ENCODE measurements around the gene INPP5A. TPM values are rescaled to one million over a fixed set of nuclear protein-coding genes. Genes with fewer than 3 reads are reported as not detected.

Gene INPP5A
- total RNA-seq, 1 experiment from 2014 or later = 22.6 TPM

DNA sequence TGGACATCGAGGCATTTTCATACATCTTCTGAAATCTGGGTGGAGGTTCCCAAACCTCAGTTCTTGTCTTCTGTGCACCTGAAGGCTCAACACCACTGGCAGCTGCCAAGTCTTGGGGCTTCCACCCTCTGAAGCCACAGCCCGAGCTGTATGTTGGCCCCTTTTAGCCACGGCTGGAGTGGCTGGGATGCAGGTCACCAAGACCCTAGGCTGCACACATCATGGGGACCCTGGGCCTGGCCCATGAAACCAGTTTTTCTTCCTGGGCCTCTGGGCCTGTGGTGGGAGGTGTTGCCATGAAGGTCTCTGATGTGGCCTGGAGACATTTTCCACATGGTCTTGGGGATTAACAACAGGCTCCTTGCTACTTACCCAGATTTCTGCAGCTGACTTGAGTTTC lies 62.1 kb downstream of the INPP5A start:
- Histone ChIP-seq H3K79me2 (ENCODE audit: low read length) (peaks cover 49% of the 10 kb centered on the region), H3K9me2 (replicated peaks; ENCODE audit: low read length) (no peaks in the 10 kb centered on the region)
- intact Hi-C loops (cut with micrococcal nuclease) = no loop called here

DNA sequence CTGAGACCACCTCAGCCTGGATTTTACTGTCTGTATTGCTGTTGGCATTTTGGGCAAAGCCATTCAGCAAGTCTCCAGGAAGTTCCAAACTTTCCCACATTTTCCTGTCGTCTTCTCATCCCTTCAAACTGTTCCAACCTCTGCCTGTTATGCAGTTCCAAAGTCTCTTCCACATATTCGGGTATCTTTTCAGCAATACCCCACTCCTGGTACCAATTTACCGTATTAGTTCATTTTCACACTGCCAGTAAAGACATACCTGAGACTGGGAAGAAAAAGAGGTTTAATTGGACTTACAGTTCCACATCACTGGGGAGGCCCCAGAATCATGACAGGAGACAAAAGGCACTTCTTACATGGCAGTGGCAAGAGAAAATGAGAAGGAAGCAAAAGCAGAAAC lies 62.8 kb downstream of the INPP5A start:
- no peak overlapping the region for H3K4me2 ChIP-seq (ENCODE audit: low read length)
- no peak overlapping the region for H3K4me3 ChIP-seq (ENCODE audit: low read length)
- H3K79me2 ChIP-seq (ENCODE audit: low read length) = peaks cover 42% of the 10 kb centered on the region
- H3K36me3 ChIP-seq (ENCODE audit: low read depth, low read length) = peaks cover 8% of the 10 kb centered on the region; the same call in 1 of the 2 replicates
- POLR2A ChIA-PET (ENCODE audit: unreplicated experiment) = no interaction called here
- no peaks in the 10 kb centered on the region for H3K9me2 ChIP-seq (replicated peaks; ENCODE audit: low read length)
- no peaks in the 10 kb centered on the region for H3K9me3 ChIP-seq (ENCODE audit: low read length)
- H3K9ac ChIP-seq (ENCODE audit: low read length) = no peak overlapping the region
- no peaks in the 10 kb centered on the region for H3K27me3 ChIP-seq (ENCODE audit: low read length)
- no peaks in the 10 kb centered on the region for H4K20me1 ChIP-seq (ENCODE audit: low read length)
- intact Hi-C loops (cut with micrococcal nuclease) = no loop called here
- BruUV-seq (replicated peaks) = no TSS peak
- DNase-seq = no peak
- peaks cover 8% of the 10 kb centered on the region; the same call in 1 of the 2 replicates for H3K4me1 ChIP-seq (ENCODE audit: insufficient read depth, low read length)
- CTCF ChIA-PET = no interaction called here
- H3F3A ChIP-seq (ENCODE audit: low read length, unreplicated experiment) = no peaks in the 10 kb centered on the region
- no peak overlapping the region for H3K27ac ChIP-seq (ENCODE audit: low read length)
- H2AFZ ChIP-seq (ENCODE audit: low read length) = no peak overlapping the region
- TF ChIP-seq, protein P1, sequence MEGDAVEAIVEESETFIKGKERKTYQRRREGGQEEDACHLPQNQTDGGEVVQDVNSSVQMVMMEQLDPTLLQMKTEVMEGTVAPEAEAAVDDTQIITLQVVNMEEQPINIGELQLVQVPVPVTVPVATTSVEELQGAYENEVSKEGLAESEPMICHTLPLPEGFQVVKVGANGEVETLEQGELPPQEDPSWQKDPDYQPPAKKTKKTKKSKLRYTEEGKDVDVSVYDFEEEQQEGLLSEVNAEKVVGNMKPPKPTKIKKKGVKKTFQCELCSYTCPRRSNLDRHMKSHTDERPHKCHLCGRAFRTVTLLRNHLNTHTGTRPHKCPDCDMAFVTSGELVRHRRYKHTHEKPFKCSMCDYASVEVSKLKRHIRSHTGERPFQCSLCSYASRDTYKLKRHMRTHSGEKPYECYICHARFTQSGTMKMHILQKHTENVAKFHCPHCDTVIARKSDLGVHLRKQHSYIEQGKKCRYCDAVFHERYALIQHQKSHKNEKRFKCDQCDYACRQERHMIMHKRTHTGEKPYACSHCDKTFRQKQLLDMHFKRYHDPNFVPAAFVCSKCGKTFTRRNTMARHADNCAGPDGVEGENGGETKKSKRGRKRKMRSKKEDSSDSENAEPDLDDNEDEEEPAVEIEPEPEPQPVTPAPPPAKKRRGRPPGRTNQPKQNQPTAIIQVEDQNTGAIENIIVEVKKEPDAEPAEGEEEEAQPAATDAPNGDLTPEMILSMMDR (conservative IDR thresholded peaks at IDR 0.05; ENCODE audit: low read depth, low read length) = no peak
- TF ChIP-seq EZH2 (IDR thresholded peaks at IDR 0.05; ENCODE audit: low read length, unreplicated experiment) = no peak
- no peak for TF ChIP-seq EZH2phosphoT487 (IDR thresholded peaks at IDR 0.05; ENCODE audit: borderline replicate concordance, low read length)
- no peak for ATAC-seq

More for the DNA sequence above, 62.1 kb downstream of the INPP5A start:
- Histone ChIP-seq H3K9me3 (ENCODE audit: low read length) (no peaks in the 10 kb centered on the region), H3K36me3 (ENCODE audit: low read depth, low read length) (peaks cover 8% of the 10 kb centered on the region; the same call in 1 of the 2 replicates), H3K27me3 (ENCODE audit: low read length) (no peaks in the 10 kb centered on the region), H3K4me1 (ENCODE audit: insufficient read depth, low read length) (peaks cover 8% of the 10 kb centered on the region; the same call in 1 of the 2 replicates), H3K4me2 (ENCODE audit: low read length) (no peak overlapping the region), H3F3A (ENCODE audit: low read length, unreplicated experiment) (no peaks in the 10 kb centered on the region), H2AFZ (ENCODE audit: low read length) (no peak overlapping the region), H3K4me3 (ENCODE audit: low read length) (no peak overlapping the region), H3K9ac (ENCODE audit: low read length) (no peak overlapping the region), H4K20me1 (ENCODE audit: low read length) (no peaks in the 10 kb centered on the region), H3K27ac (ENCODE audit: low read length) (no peak overlapping the region)
- ChIA-PET CTCF (no interaction called here), POLR2A (ENCODE audit: unreplicated experiment) (no interaction called here)
- no peak for DNase-seq
- no peak for ATAC-seq
- TF ChIP-seq EZH2phosphoT487 (IDR thresholded peaks at IDR 0.05; ENCODE audit: borderline replicate concordance, low read length) (no peak), EZH2 (IDR thresholded peaks at IDR 0.05; ENCODE audit: low read length, unreplicated experiment) (no peak)
- TF ChIP-seq, protein P1 (conservative IDR thresholded peaks at IDR 0.05; ENCODE audit: low read depth, low read length) = no peak
- no TSS peak for BruUV-seq (replicated peaks)

DNA sequence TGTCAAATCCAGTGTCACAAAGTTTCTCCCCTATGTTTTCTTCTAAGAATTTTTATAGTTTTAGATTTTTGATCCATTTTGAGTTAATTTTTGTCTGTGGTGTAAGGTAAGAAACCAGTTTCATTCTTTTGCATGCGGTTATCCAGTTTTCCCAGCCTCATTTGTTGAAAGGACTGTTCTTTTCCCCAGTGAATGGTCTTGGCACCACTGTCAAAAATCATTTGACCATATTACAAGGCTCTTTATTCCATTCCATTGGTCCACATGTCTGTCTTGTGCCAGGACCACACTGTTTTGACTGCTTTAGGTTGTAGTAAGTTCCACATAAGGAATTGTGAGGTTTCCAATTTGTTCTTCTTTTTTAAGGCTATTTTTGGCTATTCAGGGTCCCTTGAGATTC lies 64.0 kb downstream of the INPP5A start:
- intact Hi-C loops (cut with micrococcal nuclease) = no loop called here
- Histone ChIP-seq H3K9ac (ENCODE audit: low read length) (no peak overlapping the region), H3K79me2 (ENCODE audit: low read length) (peaks cover 34% of the 10 kb centered on the region), H2AFZ (ENCODE audit: low read length) (no peak overlapping the region), H4K20me1 (ENCODE audit: low read length) (no peaks in the 10 kb centered on the region), H3K9me2 (replicated peaks; ENCODE audit: low read length) (no peaks in the 10 kb centered on the region), H3K27me3 (ENCODE audit: low read length) (no peaks in the 10 kb centered on the region), H3K4me3 (ENCODE audit: low read length) (no peak overlapping the region), H3F3A (ENCODE audit: low read length, unreplicated experiment) (no peaks in the 10 kb centered on the region), H3K4me2 (ENCODE audit: low read length) (no peak overlapping the region), H3K27ac (ENCODE audit: low read length) (no peak overlapping the region), H3K36me3 (ENCODE audit: low read depth, low read length) (peaks cover 8% of the 10 kb centered on the region; the same call in 1 of the 2 replicates), H3K9me3 (ENCODE audit: low read length) (no peaks in the 10 kb centered on the region), H3K4me1 (ENCODE audit: insufficient read depth, low read length) (no peaks in the 10 kb centered on the region)
- TF ChIP-seq, protein P1 (conservative IDR thresholded peaks at IDR 0.05; ENCODE audit: low read depth, low read length) = no peak
- TF ChIP-seq EZH2phosphoT487 (IDR thresholded peaks at IDR 0.05; ENCODE audit: borderline replicate concordance, low read length) (no peak), EZH2 (IDR thresholded peaks at IDR 0.05; ENCODE audit: low read length, unreplicated experiment) (no peak)
- POLR2A ChIA-PET (ENCODE audit: unreplicated experiment) = no interaction called here
- no TSS peak for BruUV-seq (replicated peaks)
- DNase-seq (no peak), ATAC-seq (no peak)
- CTCF ChIA-PET = no interaction called here

All from PC-3 (cell line).